HG03378 (cell line): ENCODE results near the gene APCDD1L.
"Not testable (repeated sequence)": the region's sequence is repeated elsewhere in the genome, so short reads cannot be mapped to it uniquely, and the experiment has no call there.

Experiments used
- ATAC-seq: cut with Tn5 transposase; IDR thresholded peaks from one replicate; pipeline ENCODE4 v1.9.1; 2021; ENCODE audit warnings: mild to moderate bottlenecking, moderate library complexity; ENCODE audit not compliant: unreplicated experiment

The APCDD1L gene

DNA sequence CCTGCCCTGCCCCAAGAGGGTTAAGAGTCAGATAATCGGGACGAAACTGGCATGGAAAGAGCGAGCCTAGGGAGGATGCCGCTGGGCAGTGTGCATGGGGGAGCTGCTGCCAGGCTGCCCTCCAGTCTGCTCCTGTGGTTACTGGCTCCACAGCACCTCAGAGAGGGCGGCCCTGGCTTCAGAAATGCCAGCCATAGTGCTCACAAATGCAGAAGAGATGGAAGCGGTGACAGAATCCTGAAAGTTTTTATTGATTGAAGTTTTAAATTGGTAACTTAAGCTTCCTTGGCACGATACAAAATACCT is 68.3 kb downstream of the APCDD1L start:
- no peak for ATAC-seq

DNA sequence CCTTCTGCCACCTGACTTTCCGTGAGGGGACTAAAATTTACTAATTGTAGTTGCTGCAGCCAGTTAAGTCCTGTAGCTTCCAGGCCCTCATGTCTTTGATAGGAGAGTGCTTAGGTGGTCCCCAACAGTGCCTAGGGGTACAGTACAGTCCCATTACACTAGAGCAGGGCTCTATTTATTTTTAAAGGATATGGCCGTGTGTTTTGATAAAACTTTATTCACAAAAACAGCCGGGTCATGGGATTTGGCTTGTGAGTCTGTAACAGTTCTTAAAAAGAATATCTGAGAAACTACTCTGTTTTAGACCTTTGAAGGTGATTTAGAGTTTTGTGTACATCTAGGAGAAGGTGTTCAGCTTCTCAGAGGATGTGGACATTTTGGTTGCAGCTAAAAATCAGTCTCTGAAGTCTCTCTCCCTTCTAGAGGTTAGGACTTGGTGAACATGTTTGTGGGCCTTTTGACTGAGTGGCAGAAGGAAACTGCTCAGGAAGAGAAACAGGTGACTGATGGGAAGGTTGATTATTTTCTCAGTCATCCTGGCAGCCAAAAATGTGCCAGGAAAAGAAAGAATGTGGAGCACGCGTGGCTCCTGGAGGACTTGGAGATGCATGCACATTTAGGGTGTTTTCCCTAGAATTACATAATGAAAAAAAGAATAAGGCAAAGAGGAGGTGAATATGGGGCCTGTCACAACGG is 68.8 kb downstream of the APCDD1L start:
- ATAC-seq = no peak

DNA sequence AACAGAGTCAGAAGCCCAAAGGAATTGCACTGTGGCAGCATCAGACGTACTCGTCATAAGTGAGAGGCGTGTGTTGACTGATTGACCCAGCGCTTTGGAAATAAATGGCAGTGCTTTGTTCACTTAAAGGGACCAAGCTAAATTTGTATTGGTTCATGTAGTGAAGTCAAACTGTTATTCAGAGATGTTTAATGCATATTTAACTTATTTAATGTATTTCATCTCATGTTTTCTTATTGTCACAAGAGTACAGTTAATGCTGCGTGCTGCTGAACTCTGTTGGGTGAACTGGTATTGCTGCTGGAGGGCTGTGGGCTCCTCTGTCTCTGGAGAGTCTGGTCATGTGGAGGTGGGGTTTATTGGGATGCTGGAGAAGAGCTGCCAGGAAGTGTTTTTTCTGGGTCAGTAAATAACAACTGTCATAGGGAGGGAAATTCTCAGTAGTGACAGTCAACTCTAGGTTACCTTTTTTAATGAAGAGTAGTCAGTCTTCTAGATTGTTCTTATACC is 70.4 kb downstream of the APCDD1L start:
- ATAC-seq = no peak

DNA sequence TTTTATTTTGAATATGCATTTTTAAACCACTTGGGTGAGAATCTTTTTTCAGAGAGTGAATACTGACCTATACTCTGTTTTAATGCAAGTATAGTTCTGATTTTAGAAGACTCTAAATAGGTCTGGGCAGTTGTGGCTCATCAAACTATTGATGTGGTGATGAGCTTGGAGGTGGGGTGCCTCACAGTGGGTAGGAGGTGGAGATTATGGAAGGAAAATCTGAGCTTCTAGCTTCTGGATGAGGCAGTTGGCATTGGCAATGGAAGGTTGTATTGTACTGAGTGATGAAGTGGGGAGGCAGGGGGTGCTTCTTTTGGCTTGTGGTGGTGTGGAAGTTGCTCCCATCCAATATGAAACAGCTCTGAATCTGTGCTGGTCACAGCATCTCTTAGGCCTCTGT is 73.5 kb downstream of the APCDD1L start:
- no peak for ATAC-seq

DNA sequence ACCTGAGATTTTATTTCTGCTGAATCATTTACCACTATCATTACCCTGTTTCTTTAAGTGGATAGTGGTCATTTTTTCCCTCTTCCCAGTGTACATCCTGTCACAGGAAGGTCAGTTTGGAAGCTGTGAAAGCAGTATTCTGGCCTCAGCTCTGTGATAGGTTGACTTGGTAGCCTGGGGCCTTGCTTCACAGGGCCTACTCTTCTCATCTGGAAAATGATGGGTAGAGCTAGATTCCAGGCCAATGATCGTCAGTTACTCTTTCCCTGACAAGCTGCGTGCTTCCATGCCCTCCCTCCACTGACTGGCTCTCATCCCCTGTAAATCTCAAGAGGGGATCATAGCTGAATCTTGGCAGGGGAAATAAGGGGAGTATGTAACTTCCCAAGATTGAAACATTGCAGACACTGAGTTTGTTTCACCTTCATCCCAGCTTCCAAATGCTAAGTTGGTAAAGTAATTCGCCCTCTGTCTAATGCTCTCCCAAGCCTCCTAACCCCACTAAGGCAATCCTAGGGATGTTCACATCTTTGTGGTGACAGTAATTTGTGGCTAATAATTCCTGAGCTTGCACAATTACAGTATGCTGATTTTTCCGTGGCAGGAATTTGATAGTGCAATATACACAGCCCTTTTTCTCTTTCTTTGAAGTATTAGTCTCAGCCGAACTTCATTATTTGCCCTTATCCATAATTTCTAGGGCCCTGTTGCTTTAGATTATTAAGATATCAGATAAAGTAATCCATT is 75.0 kb downstream of the APCDD1L start:
- ATAC-seq = no peak

DNA sequence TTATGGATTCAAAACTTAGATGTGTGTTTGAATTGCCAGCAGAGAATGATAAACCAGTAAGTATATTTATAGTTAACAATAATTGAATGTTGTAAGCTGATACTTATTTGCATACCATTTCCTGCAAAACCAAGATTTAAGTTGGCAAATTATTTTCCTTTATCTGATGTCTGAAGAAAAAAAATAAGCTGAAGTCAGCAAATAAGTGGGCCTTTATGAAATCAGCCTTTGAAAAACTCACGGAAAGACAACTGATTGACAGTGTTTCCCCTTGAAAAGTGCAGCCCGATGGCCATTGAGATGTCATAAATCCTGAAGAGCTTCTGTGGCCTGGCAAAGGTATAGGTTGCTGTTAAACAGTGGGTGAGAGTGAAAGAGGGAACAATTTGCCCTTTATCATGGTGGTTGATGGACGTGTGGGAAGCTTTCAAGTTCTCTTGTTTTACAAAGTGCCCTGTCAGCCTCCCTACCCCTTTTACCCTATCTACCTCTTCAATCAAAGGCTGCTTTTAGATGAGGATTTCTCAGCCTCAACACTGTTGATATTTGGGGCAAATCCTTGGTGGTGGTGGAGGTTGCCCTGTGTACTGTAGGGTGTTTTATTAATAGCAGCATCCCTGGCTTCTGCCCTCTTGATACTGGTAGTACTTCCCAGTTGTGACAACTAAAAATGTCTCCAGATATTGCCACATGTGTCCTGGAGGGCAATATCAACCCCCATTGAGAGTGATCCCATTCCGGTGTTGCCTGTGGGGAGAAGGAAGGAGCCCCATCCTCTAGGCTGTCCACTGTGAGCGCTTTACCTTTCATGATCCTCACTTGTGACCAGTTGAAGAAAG is 76.0 kb downstream of the APCDD1L start:
- ATAC-seq = no peak

DNA sequence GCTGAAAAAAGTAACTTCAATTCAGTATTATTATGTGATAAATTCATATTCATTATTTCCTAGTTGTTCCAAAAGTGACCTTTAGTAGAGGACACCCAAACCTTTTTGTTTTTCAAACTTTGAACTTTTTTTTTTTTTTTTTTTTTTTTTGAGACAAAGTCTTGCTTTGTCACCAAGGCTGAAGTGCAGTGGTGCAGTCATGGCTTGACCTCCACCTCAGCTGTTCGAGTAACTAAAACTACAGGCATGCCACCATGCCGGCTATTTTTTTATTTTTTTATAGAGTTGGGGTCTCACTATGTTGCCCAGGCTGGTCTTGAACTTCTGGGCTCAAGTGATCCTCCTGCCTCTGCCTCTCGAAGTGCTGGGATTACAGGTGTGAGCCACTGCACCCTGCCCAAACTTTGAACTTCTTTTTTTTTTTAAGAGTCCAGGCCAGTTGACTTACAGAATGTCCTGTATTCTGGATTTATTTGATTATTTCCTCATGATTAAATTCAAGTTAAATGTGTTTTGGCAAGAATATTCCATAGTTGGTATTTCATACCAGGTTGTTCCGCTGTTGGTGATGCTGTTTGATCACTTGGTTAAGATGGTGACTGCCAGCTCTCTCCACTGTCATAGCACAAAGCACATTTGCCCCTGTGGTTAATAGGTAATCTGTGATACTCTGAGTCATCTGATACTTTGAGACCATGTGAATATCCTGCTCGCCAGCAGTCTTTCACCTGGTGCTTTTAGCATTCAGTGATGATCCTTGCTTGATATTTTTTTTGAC is 78.1 kb downstream of the APCDD1L start:
- ATAC-seq = peak; percentile 74

DNA sequence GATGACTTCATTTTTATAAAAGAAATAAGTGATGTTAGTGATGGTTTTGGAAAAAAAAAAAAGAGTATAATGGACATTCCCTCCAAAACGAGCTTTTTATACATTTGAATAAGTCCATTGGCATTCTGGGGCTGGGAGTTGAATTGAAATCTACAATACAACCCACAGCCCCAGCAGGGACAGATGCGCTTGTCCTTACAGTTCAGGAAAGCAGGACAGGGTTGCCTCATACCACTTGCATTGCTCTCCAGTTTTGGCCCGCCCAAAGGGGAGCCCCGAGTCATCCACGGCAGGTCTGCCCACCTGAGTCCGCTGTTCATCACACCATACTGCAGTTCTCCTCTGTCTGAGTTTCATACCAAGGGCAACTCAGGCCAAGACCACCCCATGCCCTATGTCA is 80.0 kb downstream of the APCDD1L start:
- ATAC-seq = no peak

DNA sequence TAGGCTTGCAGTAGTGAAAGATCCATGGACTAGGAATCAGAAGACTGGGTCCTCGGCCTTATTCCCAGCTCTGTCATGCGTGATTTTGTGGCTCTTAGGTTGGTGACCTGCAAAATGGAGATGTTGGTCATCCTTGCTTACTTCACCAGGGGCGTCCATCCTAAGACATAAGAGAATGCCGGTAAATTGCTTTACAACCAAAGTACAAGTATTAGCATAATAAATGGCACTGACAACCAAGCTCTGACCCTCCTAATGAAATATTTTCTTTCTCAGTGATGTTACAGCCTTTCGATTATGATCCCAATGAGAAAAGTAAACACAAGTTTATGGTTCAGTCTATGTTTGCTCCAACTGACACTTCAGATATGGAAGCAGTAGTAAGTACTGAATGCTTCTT is 80.9 kb downstream of the APCDD1L start:
- ATAC-seq = no peak

DNA sequence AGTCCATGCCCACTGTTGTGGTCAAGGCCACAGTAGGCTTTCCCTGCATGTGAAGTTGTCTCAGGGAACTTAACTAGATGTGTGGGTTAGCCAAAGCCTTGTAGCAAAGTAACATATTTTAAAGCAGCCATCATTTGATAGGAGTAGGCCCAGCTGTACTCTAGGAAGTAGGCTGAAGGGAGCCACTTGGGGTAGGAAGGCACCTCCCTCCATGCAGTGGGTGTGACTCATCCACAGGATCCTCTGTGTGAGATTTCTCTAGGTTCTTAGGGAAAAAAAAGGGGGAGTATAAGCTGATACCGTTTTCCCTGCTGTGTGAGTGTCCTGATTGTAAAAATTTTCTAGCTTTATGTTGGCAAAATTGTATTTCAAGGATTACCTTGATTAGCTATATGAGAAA is 81.4 kb downstream of the APCDD1L start:
- ATAC-seq = no peak

DNA sequence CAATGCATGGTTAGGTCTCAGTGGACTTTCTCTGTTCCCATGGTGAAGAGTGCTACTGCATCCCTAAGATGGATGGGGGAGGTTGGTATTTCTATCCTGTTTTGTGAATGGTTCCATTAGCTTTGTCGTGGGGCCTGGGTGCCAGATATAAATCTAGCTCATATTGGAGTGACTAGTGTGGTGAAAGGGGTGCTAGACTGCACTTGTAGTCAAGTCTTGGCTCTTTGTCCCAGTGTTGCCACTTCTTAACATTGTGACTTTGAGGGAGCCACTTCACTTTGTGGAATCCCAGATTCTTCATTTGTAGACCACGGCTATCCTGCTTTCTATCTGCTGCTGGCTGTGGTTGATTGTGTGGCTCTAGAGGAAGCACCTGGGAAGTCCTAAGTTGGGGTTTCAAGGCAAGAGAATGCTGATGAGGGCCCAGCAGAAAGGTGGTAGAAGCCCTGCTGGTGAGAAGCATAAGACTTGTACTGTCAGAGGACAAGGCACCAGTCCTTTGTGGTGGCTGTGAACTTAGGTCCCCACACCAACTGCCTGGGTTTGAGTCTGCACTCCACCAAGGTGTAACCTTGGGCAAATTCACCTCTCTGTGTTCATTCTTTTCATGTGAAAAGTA is 82.1 kb downstream of the APCDD1L start:
- ATAC-seq = no peak

DNA sequence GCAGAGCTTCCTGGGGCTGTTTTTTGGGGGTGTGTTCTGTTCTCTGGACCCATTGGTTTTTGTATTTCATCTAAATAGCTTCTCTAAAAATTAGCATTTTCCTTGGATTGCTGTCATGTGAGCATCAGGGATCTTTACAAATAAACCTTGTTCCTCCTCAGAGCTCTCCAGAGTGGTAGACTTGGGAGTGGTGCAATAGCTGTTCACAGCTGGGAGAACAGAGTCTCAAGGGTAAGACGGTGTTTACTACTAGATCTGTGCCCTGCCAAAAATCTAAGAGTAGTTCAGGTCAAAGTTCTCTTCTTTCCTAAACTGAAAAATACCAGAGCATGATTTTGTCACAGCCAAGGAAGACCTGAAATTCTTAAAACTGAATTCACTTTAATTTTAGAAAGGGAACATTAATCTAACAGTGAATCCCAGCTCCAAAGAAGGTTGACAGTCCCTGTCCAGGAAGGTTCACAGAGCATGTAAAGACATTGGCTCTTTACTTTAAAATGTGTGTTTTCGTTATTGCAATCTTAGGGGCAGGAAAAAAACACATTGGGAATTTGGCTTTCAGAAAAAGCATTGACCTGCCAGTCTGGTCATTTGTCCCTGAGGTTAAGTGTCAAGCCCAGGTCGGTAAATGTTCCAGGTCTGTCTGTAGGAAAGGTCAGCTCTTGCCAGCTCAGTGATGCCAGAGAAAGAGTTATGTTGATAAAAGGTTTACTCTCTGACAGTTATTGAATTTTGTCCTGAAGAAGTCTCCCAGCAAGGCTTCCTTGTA is 82.8 kb downstream of the APCDD1L start:
- ATAC-seq = no peak

DNA sequence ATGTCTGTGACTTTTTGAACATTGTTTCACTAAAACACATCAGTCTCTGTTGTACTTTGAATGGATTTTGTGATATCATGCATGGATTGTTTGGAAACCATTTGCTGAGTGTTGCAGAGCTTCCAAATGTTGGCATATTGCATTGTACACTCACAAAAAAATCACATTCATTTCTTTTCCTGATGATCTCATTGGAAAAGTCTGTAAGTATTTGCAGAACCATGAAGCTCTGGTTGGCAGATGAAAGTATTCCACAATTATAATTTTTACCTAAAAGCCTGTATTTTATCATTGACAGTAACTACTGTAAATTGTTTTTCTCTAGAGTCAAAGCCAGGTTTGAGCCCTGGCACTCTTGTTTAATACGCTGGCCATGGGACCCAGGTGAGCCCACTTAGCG is 84.1 kb downstream of the APCDD1L start:
- no peak for ATAC-seq

DNA sequence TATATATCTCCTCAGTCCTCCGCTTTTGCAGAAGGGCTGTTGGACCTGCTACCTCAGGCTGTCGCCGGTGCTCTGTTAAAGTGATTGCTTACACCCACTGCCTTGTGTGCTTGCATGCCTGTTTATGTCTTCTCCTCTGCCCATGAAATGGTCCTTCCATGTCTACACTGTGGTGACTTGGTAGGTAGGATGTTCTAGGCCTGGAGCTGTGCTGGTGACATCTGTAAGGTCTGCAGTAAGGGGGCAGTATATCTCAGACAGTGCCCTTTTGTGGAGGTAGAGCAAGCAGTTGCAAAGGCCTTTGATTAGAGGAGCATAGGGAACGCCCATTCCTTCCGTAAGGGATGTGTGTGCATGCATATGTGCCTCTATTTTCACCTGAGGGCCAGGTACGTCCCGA is 85.9 kb downstream of the APCDD1L start:
- no peak for ATAC-seq

DNA sequence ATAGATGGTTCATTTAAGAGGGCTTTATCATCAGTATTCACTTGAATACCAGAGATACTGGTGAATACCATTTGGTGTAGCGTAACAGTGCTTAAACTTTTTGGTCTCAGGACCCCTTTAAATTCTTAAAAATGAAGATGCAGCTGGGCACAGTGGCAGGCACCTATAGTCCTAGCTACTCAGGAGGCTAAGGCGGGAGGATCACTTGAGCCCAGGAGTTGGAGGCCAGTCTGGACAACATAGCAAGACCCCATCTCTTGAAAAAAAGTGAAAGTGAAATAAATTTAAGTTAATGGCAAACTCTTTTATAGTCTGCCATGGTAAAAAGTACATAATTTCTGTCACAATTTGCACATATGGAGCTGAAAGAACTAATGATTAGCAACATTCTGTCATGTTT is 86.8 kb downstream of the APCDD1L start:
- no peak for ATAC-seq

DNA sequence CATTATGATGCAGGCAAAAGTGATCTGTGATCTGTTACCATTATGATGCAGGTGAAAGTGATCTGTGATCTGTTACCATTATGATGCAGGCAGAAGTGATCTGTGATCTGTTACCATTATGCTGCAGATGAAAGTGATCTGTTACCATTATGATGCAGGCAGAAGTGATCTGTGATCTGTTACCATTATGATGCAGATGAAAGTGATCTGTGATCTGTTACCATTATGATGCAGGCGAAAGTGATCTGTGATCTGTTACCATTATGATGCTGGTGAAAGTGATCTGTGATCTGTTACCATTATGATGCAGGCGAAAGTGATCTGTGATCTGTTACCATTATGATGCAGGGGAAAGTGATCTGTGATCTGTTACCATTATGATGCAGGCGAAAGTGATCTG is 87.6 kb downstream of the APCDD1L start:
- not testable (repeated sequence) for ATAC-seq

DNA sequence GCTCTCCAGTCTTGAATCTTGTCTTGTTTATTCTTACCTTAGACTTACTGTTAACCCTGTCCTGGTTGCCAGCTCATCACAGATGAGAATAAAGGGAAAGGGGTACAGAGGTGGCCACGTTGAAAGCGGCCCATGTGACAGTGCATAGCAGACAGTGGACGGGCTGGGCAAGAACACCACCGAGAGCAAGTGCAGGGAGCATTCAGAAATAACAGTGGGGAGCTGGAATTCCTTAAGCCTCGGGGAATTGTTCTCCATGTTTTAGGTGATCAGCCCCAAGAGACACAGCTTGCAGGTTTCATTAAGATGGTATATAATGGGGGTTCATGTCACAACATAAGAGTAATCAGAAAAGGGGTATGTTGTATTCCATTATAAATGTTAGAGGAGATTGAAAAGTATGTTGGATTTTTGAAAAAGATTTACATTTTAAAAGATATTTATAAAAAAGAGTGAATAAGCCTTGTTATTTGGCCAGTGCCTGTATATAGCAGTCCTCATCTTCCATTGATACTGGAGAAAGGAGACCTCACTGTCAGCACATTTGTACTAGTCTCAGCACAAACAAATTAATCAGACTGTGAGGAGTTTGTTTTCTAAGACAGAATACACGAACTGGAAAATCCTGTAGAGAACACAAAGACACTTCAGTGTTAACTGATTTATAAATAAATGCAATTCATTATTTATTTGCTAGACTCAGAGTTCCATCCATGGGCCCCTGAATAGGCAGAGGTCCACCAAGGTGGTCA is 90.8 kb downstream of the APCDD1L start:
- no peak for ATAC-seq

DNA sequence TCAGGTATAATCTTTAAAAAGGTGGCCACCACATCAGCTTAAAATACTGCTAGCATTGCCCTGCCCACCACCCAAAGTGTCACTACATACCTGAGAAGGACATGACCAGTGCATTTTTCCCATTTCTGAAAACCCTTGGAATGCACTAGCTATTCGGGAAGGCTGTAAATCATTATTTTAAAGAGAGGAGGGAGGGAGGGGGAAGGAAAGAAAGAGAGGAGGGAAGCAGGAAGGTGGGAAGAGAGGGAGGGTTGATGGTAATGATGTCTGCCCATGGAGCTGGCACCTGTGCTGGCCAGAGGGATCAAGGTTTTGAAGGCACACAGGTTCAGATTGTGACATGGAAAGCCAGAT is 93.7 kb downstream of the APCDD1L start:
- ATAC-seq = no peak

DNA sequence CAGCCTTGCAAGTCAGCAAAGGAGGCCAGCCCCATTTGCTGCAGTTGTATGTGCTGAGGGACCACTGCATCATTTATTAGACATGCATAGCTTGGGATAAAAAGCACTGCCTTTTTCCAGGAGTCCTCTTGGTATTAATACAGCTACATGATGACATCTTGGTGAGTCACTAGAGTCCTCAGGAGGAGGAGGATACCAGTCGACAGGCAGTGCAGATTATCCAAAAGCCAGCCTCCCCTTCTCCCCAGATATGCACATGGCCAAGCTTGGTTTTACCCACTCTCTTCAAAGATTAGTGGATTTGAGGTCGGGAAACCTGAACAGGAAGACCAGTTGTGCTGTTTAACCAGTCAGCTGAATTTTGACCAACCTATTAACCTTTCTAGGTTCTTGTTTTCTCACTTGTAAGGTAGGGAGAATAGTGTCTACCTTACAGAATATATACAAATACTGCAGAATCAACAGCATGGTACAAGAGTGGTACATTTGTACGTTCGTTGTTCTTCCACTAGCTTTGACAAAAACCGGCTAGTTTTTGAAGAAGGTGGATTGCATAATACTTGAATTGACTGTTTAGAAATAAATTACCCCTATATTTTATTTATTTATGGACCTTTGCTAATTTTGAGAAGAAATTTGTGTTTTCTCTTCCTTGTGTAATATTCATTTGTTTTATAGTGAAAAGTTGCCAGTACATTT is 94.3 kb downstream of the APCDD1L start:
- ATAC-seq = no peak
